LNCaP clone FGC (cell line): ENCODE data around the gene WDR76.

Source experiments
- DNase-seq: peaks from one replicate; pipeline ENCODE4 v3.0.0-alpha.2; 2011; ENCODE audit warnings: low read depth
- H3K4me3 ChIP-seq: 2 replicates; pipeline ENCODE4 v1.5.1; 2011; ENCODE audit warnings: mild to moderate bottlenecking, low read depth, low read length, control low read depth
- CTCF ChIP-seq: IDR thresholded peaks from 2 replicates; pipeline ENCODE4 v1.5.1; 2012; ENCODE audit warnings: mild to moderate bottlenecking; ENCODE audit not compliant: control insufficient read depth, insufficient read depth; ENCODE audit errors: extremely low read depth

The WDR76 gene

GRCh38 chr15:43913941-43914340 lies 87.1 kb downstream of the WDR76 start:
- no peak overlapping the region for H3K4me3 ChIP-seq
- DNase-seq, result no peak
- no peak for TF ChIP-seq CTCF

- DNase-seq, result no peak
- TF ChIP-seq CTCF, result no peak
- H3K4me3 ChIP-seq, result no peak overlapping the region
Observed at GRCh38 chr15:43915631-43916325, 89.0 kb downstream of the WDR76 start.

GRCh38 chr15:43916326-43916660 lies 89.5 kb downstream of the WDR76 start:
- no peak for DNase-seq
- no peak for TF ChIP-seq CTCF
- no peak overlapping the region for H3K4me3 ChIP-seq
